GM21529 (cell line): ENCODE measurements around the gene ST6GALNAC3.

Experiments
- ATAC-seq: cut with Tn5 transposase; IDR thresholded peaks from one replicate; pipeline ENCODE4 v1.9.1; 2021; ENCODE audit not compliant: unreplicated experiment

Gene ST6GALNAC3

DNA sequence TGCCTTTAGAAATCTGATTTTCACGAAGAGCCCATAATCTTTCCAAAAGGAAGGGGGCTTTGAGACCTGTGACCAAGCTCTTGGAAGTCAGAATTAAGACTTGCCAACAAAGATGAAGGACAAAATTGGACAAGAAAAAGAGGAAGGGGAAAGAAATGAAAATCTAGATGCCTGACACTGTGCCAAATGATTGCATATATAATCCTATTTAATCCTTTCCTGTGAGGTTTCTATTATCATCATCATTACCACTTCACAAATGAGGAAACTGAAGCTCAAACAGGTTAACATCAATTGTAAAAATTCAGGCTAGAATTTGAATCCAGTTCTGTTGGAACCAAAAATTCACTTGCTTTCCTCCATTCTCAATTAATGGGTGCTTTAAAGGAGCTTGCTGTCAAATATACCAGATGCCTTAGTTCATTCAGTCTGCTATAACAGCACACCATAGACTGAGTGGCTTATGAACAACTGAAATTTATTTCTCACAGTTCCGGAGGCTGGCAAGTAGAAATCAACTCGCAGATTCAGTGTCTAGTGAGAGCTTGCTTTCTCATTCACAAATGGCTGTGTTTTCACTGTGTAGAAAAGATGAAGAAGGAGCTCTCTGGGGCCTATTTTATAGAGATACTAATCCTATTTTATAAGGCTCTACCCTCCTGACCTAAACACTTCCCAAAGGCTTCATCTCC lies 595.2 kb downstream of the ST6GALNAC3 start:
- ATAC-seq, result no peak

DNA sequence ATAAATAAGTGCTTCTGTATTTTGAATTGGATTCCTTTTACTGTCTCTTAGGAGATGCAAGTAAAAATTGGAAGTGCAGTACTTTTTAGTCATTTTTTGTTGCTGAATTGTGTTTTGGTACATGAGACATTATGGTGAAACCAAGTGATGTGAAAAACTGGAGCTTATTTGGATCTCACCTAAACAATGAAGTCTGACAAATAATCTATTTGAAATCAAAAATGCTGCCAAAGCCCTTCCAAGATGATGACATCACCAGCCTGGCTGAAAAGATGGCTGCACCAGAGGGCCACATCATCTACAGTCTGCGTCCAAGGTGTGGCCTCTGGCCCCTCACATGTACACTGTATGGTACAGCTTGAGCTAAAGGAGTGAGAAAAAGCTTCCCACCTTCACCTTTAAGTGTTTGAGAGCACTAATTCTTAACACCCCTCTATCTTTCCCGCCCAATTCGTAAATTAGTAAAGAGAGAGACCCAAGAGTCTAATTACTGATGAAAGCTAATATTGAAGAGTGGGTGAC lies 600.2 kb downstream of the ST6GALNAC3 start:
- ATAC-seq, result no peak

DNA sequence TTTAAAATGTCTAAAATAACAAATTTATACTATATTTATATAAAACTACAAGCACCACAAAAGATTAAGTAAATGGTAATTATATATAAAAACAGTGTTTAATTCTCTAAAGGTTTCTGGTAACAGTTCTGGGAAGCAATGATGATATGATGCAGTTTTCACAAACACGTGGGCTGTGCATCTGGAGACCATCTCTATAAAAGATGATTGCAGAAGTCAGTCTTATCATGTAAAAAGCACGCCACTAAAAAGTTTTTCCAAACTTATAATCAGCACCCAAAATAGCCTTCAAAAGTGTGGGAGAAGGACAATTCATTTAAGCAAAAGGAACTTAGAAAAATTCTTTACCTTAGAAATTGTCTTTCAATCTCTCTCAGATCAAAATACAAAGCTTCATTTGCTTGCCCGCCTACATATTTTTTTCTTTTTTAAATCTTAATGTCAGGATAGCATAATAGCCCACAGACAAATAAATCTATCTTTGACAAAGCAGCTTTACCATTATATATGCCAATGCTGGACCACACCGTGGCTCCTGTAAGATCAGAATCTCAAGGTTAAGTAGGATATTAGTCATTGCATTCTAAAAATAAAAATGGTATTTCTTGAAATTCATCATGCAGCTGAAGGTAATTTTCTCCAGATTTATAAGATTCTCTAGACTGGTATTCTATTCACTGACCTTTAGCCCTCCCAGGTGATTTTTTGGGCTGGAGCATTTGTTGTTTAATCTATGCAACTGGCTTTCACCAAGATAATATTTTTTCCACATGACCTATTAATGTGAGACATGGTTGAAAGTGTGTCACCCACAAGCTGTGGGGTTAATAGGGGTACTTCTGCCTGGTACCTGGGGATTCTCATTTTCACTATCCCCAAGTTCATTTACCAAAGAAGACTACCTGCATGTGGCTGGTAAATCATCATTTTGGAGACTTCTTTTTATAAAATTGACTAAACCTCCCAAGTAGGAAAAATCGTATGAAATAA lies 603.2 kb downstream of the ST6GALNAC3 start:
- peak; percentile 69 for ATAC-seq

DNA sequence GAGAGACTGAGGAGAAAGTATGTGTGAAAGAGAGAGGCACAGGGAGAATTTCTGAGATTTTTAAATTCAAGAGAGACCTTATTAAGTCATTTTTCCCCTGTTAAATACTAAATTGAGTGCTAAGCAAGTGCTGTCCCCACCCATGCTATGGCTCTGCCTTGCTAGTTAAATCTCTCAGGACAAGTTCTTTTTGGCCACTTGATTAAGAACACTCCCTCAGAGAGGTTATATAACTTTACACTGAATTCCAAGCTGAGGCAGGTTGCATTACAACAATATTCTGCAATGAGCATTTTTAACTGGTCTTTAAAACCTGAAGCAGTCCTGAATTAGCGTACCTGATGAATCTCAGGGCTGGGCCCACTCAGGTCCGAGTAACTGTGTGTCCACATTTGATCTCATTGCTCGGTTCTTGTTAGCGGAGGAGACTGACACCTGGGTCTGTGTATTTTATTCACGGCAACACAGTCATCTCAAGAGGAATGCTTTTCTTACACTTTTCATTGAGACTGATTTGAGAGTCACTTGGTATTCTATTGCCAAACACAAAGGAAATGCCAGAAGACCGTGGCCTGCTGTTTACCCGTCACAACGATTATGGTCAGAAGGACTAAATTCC lies 605.1 kb downstream of the ST6GALNAC3 start:
- no peak for ATAC-seq

DNA sequence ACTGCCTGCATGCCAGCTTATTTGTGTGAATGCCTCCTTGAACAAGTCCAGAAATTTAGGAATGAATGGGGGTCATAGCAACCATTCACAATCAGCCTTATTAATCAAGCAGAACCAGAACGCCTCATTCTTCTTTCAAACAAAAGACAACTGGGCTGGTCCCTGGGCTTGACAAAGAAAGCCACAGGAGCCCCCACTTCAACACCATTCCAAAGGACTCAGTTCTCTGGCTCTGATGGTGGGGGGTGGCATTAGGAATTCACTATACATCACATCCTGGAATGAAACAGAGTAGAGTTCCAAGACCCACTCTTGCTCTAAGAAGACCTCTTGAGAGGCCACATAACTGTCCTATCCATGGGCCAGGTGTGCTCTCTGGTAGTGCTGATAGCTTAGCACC lies 606.1 kb downstream of the ST6GALNAC3 start:
- ATAC-seq, result no peak

DNA sequence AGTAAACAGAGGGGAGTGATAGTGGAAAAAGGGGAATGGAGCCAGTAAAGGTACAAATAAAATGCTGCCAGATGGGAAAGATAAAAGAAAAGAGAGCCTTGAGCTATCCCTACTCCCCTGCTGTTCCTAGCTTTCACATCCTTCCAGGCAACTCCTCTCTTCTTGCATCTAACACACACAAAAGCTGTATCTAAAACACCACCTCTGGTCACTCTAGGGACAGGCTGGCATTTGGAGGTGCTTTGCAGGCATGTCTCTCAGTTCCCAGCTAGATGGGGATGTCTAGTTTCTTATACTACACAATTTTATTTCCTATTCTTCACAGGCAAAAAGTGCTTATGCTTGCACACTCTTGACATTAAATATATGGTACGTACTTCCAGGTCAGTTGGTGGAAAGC lies 607.6 kb downstream of the ST6GALNAC3 start:
- no peak for ATAC-seq
